CD14-positive monocyte (primary cell): ENCODE results near the gene DMXL1. TPM values are rescaled to one million over a fixed set of nuclear protein-coding genes. Genes with fewer than 3 reads are reported as not detected.
"Not testable (repeated sequence)": the region's sequence is repeated elsewhere in the genome, so short reads cannot be mapped to it uniquely, and the experiment has no call there.

Source experiments
- DNase-seq, 3 donors: peaks; one replicate each; pipeline ENCODE4 v3.0.0-alpha.2; 2011 to 2022
- H2AFZ ChIP-seq: 2 replicates; pipeline ENCODE4 v1.6.0; 2012; ENCODE audit warnings: mild to moderate bottlenecking, low read depth, low read length, inconsistent platforms; ENCODE audit not compliant: insufficient read depth, poor library complexity, severe bottlenecking
- H3K27ac ChIP-seq, 2 donors: 1 replicate in 1 of 2; 2 replicates in 1 of 2; pipeline ENCODE4 v1.5.1; 2012 to 2013; ENCODE audit warnings: low read length in 2 of 2, control low read depth in 1 of 2, inconsistent platforms in 1 of 2, low read depth in 1 of 2, mild to moderate bottlenecking in 1 of 2
- H3K27me3 ChIP-seq, 2 donors: one replicate each; pipeline versions ENCODE4 v1.6.0 to v1.6.1; 2011 to 2013; ENCODE audit warnings: low read length in 2 of 2; ENCODE audit not compliant: control insufficient read depth in 2 of 2, insufficient read depth in 2 of 2
- H3K36me3 ChIP-seq, 2 donors: replicated peaks in 1 of 2; 1 replicate in 1 of 2; 2 replicates in 1 of 2; pipeline versions ENCODE4 v1.5.1 to v1.6.1; 2012 to 2013; ENCODE audit warnings: low read length in 2 of 2, control low read depth in 1 of 2, inconsistent platforms in 1 of 2, mild to moderate bottlenecking in 1 of 2; ENCODE audit not compliant: insufficient read depth in 2 of 2, control insufficient read depth in 1 of 2
- H3K4me1 ChIP-seq, 2 donors: 1 replicate in 1 of 2; 2 replicates in 1 of 2; pipeline versions ENCODE4 v1.5.1 to v1.6.1; 2012 to 2013; ENCODE audit warnings: low read length in 2 of 2, control low read depth in 1 of 2, inconsistent platforms in 1 of 2, mild to moderate bottlenecking in 1 of 2, moderate library complexity in 1 of 2; ENCODE audit not compliant: insufficient read depth in 2 of 2, control insufficient read depth in 1 of 2
- H3K4me2 ChIP-seq: replicated peaks from 2 replicates; pipeline ENCODE3; 2012; ENCODE audit warnings: low read length, moderate library complexity, mild to moderate bottlenecking; ENCODE audit not compliant: poor library complexity, severe bottlenecking; ENCODE audit errors: extremely low read depth
- H3K4me3 ChIP-seq, 3 experiments: fragments of 200-600 bp in 1 of 3; sonication (generic) in 1 of 3; replicated peaks in 1 of 3; 1 replicate in 2 of 3; 2 replicates in 1 of 3; pipeline ENCODE4 v1.5.1; 2011 to 2013; ENCODE audit warnings: low read length in 3 of 3, mild to moderate bottlenecking in 3 of 3, control low read depth in 2 of 3, low read depth in 2 of 3, inconsistent platforms in 1 of 3, moderate library complexity in 1 of 3
- H3K79me2 ChIP-seq: 2 replicates; pipeline ENCODE4 v1.6.0; 2012; ENCODE audit warnings: mild to moderate bottlenecking, control low read depth, inconsistent platforms, low read length, moderate library complexity; ENCODE audit not compliant: insufficient read depth
- H3K9ac ChIP-seq: 2 replicates; pipeline ENCODE4 v1.6.0; 2017; ENCODE audit warnings: low read length, mild to moderate bottlenecking; ENCODE audit not compliant: insufficient read depth, poor library complexity, severe bottlenecking
- H3K9me3 ChIP-seq, 2 donors: replicated peaks in 1 of 2; 1 replicate in 1 of 2; 2 replicates in 1 of 2; pipeline versions ENCODE4 v1.5.1 to v1.6.1; 2012 to 2013; ENCODE audit warnings: low read length in 2 of 2, control low read depth in 1 of 2; ENCODE audit not compliant: control insufficient read depth in 1 of 2, insufficient read depth in 1 of 2
- H4K20me1 ChIP-seq: 2 replicates; pipeline ENCODE4 v1.6.0; 2012; ENCODE audit warnings: mild to moderate bottlenecking, low read length, control low read depth, moderate library complexity; ENCODE audit not compliant: insufficient read depth
- H3K27ac Mint-ChIP-seq, 7 donors: one replicate each; pipeline ENCODE4 v1.8.0; 2020; ENCODE audit warnings: mild to moderate bottlenecking in 7 of 7, mixed read lengths in 7 of 7, moderate library complexity in 6 of 7, inconsistent platforms in 2 of 7
- H3K27me3 Mint-ChIP-seq, 3 donors: one replicate each; pipeline ENCODE4 v1.8.0; 2021 to 2022; ENCODE audit warnings: low read depth in 3 of 3, mild to moderate bottlenecking in 3 of 3, mixed read lengths in 3 of 3, moderate library complexity in 3 of 3, inconsistent platforms in 1 of 3
- H3K36me3 Mint-ChIP-seq, 2 donors: one replicate each; pipeline ENCODE4 v1.8.0; 2020; ENCODE audit warnings: mixed read lengths in 2 of 2, inconsistent platforms in 1 of 2, mild to moderate bottlenecking in 1 of 2
- H3K4me1 Mint-ChIP-seq: one replicate; pipeline ENCODE4 v1.8.0; 2020; ENCODE audit warnings: mild to moderate bottlenecking, mixed read lengths
- H3K4me3 Mint-ChIP-seq, 2 donors: one replicate each; pipeline ENCODE4 v1.8.0; 2020; ENCODE audit warnings: mild to moderate bottlenecking in 2 of 2, mixed read lengths in 2 of 2, moderate library complexity in 1 of 2
- H3K9me3 Mint-ChIP-seq, 7 donors: one replicate each; pipeline ENCODE4 v1.8.0; 2020 to 2022; ENCODE audit warnings: mixed read lengths in 7 of 7, mild to moderate bottlenecking in 6 of 7, moderate library complexity in 6 of 7, inconsistent platforms in 2 of 7
- WGBS: methylation state at CpG from one replicate; pipeline ENCODE4 v1.1.5; 2013; ENCODE audit warnings: missing lambda C conversion rate; ENCODE audit not compliant: insufficient coverage; 5-methylcytosine and 5-hydroxymethylcytosine counted together
- intact Hi-C, 2 donors: fragments of 100-400 bp; cut with micrococcal nuclease; formaldehyde crosslinking; loops; one replicate each; pipeline versions ENCODE4 v1.15.0 to v1.15.1; 2023
- polyA plus RNA-seq, 3 donors: library from polyadenylated mRNA; depleted of rRNA in 1 of 3; unstranded in 2 of 3; stranded (reverse) in 1 of 3; fragments of 300-500 nt in 2 of 3; fragments of >200 nt in 1 of 3; fragmentation: Illumina TruSeq in 2 of 3; gene quantifications; 1 replicate in 2 of 3; 2 replicates in 1 of 3; pipeline ENCODE4 v1.2.3, GENCODE V29; 2012 to 2021
- TF ChIP-seq, protein P1 (sequence below): fragments of 200-600 bp; IDR thresholded peaks from one replicate; pipeline ENCODE4 v1.8.0; 2022; ENCODE audit warnings: antibody characterized with exemption, mild to moderate bottlenecking

The DMXL1 gene
- polyA plus RNA-seq, 3 donors = 15.5 to 20.5 (median 19.5) TPM

GRCh38 chr5:119178435-119178834 lies 107.5 kb downstream of the DMXL1 start:
- intact Hi-C loops = no loop called here
- Mint-ChIP-seq H3K4me3 (no peak overlapping the region), H3K27ac (no peak overlapping the region), H3K36me3 (peaks cover 33 to 41% of the 10 kb centered on the region in 2 donors), H3K27me3 (peaks cover 0 to 2% (median 0%) of the 10 kb centered on the region in 3 donors), H3K9me3 (no peaks in the 10 kb centered on the region), H3K4me1 (peaks cover 2% of the 10 kb centered on the region)
- Histone ChIP-seq H3K27ac (no peak overlapping the region), H3K9ac (no peak overlapping the region), H3K4me3 (no peak overlapping the region), H2AFZ (no peak overlapping the region), H4K20me1 (no peaks in the 10 kb centered on the region), H3K9me3 (no peaks in the 10 kb centered on the region), H3K4me1 (no peaks in the 10 kb centered on the region), H3K79me2 (no peaks in the 10 kb centered on the region), H3K36me3 (peaks cover 25 to 50% of the 10 kb centered on the region in 2 donors), H3K4me2 (no peak overlapping the region), H3K27me3 (no peaks in the 10 kb centered on the region)
- no peak for DNase-seq
- TF ChIP-seq, protein P1, sequence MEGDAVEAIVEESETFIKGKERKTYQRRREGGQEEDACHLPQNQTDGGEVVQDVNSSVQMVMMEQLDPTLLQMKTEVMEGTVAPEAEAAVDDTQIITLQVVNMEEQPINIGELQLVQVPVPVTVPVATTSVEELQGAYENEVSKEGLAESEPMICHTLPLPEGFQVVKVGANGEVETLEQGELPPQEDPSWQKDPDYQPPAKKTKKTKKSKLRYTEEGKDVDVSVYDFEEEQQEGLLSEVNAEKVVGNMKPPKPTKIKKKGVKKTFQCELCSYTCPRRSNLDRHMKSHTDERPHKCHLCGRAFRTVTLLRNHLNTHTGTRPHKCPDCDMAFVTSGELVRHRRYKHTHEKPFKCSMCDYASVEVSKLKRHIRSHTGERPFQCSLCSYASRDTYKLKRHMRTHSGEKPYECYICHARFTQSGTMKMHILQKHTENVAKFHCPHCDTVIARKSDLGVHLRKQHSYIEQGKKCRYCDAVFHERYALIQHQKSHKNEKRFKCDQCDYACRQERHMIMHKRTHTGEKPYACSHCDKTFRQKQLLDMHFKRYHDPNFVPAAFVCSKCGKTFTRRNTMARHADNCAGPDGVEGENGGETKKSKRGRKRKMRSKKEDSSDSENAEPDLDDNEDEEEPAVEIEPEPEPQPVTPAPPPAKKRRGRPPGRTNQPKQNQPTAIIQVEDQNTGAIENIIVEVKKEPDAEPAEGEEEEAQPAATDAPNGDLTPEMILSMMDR = no peak
- WGBS = no CpG with 5 or more reads among the region's 2 CpGs

GRCh38 chr5:119179857-119180641 lies 109.2 kb downstream of the DMXL1 start:
- DNase-seq = no peak
- Histone ChIP-seq H3K79me2 (no peaks in the 10 kb centered on the region), H3K4me2 (no peak overlapping the region), H3K9ac (no peak overlapping the region), H2AFZ (no peak overlapping the region), H3K36me3 (peaks cover 30 to 45% of the 10 kb centered on the region in 2 donors), H4K20me1 (no peaks in the 10 kb centered on the region), H3K27ac (no peak overlapping the region), H3K4me1 (no peaks in the 10 kb centered on the region), H3K27me3 (no peaks in the 10 kb centered on the region), H3K9me3 (no peaks in the 10 kb centered on the region), H3K4me3 (no peak overlapping the region)
- Mint-ChIP-seq H3K36me3 (peaks cover 33 to 47% of the 10 kb centered on the region in 2 donors), H3K9me3 (no peaks in the 10 kb centered on the region), H3K4me3 (no peak overlapping the region), H3K4me1 (peaks cover 5% of the 10 kb centered on the region), H3K27me3 (peaks cover 0 to 2% (median 0%) of the 10 kb centered on the region in 3 donors), H3K27ac (no peak overlapping the region)
- TF ChIP-seq, protein P1 = no peak
- no CpG with 5 or more reads among the region's 1 CpG for WGBS
- intact Hi-C loops = no loop called here

DNA sequence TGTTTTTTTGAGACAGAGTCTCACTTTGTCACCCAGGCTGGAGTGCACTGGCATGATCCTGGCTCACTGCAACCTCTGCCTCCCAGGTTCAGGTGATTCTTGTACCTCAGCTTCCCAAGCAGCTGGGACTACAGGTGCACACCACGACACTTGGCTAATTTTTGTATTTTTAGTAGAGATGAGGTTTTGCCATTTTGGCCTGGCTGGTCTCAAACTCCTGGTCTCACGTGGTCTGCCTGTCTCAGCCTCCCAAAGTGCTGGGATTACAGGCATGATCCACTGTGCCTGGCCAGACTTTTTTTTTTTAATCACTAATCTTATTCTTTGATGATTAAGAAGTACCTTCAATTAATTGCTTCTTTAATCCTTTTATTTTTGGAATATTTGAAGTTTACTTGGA lies 114.6 kb downstream of the DMXL1 start:
- H3K4me3 Mint-ChIP-seq, H3K4me3 ChIP-seq, DNase-seq, H3K27me3 ChIP-seq, H3K27ac ChIP-seq, H2AFZ ChIP-seq, H3K9me3 ChIP-seq, H3K79me2 ChIP-seq, H3K27me3 Mint-ChIP-seq, H3K4me2 ChIP-seq, H3K4me1 Mint-ChIP-seq, H3K9ac ChIP-seq, H3K9me3 Mint-ChIP-seq, H4K20me1 ChIP-seq, intact Hi-C loops, H3K4me1 ChIP-seq: not testable (repeated sequence)
- Mint-ChIP-seq H3K36me3 (peaks cover 22 to 46% of the 10 kb centered on the region in 2 donors), H3K27ac (peak overlapping the region in 1 of 7 donors; percentile 58)
- peaks cover 15 to 26% of the 10 kb centered on the region in 2 donors for H3K36me3 ChIP-seq
- WGBS = no CpG with 5 or more reads among the region's 2 CpGs
